ENCODE measurements around the gene MAST4.

Gene MAST4

GRCh38 chr5:66967102-66967501, 370.9 kb downstream of the MAST4 start:
- DNase-seq (ENCODE audit: low read depth), result no peak
- TF ChIP-seq, protein P1, sequence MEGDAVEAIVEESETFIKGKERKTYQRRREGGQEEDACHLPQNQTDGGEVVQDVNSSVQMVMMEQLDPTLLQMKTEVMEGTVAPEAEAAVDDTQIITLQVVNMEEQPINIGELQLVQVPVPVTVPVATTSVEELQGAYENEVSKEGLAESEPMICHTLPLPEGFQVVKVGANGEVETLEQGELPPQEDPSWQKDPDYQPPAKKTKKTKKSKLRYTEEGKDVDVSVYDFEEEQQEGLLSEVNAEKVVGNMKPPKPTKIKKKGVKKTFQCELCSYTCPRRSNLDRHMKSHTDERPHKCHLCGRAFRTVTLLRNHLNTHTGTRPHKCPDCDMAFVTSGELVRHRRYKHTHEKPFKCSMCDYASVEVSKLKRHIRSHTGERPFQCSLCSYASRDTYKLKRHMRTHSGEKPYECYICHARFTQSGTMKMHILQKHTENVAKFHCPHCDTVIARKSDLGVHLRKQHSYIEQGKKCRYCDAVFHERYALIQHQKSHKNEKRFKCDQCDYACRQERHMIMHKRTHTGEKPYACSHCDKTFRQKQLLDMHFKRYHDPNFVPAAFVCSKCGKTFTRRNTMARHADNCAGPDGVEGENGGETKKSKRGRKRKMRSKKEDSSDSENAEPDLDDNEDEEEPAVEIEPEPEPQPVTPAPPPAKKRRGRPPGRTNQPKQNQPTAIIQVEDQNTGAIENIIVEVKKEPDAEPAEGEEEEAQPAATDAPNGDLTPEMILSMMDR (IDR thresholded peaks at IDR 0.05; ENCODE audit: low read depth, low read length, missing control alignments), result no peak
- no peak overlapping the region for H3K4me3 ChIP-seq (ENCODE audit: low read depth, low read length)
- in situ Hi-C loops (cut with HindIII; ENCODE audit: low sequenced_read_pairs), result no loop called here

DNA sequence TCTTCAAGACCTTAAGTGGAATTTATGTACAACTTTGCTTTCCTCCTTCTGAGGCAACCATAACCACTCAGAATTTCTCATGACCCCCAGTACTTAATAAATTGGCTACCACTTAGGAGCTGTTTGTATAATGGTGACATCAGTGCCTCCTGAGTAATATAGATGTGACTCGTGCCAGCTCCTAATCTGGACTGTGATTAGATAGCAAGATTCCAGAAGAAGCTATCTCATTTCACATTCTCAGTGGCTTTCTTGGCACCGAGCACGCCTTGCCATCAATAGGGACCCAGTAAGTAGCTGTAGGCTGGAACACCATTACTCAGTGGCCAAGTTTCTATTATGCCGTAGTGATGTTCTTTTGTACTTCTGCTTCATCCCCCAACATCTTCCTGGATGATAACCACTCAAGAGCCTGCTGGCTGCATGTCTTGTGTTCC, 371.7 kb downstream of the MAST4 start:
- DNase-seq (ENCODE audit: low read depth), result no peak
- in situ Hi-C loops (cut with HindIII; ENCODE audit: low sequenced_read_pairs), result no loop called here
- TF ChIP-seq, protein P1 (IDR thresholded peaks at IDR 0.05; ENCODE audit: low read depth, low read length, missing control alignments), result no peak

DNA sequence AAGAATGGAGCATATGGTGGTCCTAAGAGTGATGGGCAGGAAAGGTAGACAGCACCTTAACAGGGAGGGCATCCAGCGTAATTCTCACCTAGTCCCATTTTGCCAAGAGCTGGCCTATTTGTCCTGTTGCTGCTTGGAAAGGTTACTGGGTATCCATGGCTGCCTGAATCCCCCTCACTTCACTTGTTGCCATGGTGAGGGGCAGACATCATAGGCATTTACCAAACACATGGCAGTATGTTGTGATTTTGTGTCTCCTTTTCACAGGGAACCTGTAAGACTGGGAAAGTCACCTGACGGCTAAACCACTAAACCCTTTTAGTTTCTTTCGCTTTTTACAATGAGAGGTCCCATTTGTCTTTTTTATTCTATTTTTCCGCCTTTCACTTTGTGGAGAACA, 373.3 kb downstream of the MAST4 start:
- in situ Hi-C loops (cut with HindIII; ENCODE audit: low sequenced_read_pairs), result no loop called here
- DNase-seq (ENCODE audit: low read depth), result no peak
- no peak overlapping the region for H3K4me3 ChIP-seq (ENCODE audit: low read depth, low read length)
- TF ChIP-seq, protein P1 (IDR thresholded peaks at IDR 0.05; ENCODE audit: low read depth, low read length, missing control alignments), result no peak

More for the DNA sequence above, 371.7 kb downstream of the MAST4 start:
- H3K4me3 ChIP-seq (ENCODE audit: low read depth, low read length), result no peak overlapping the region

GRCh38 chr5:66969963-66970362, 373.8 kb downstream of the MAST4 start:
- TF ChIP-seq, protein P1 (IDR thresholded peaks at IDR 0.05; ENCODE audit: low read depth, low read length, missing control alignments), result no peak
- in situ Hi-C loops (cut with HindIII; ENCODE audit: low sequenced_read_pairs), result no loop called here
- no peak for DNase-seq (ENCODE audit: low read depth)
- no peak overlapping the region for H3K4me3 ChIP-seq (ENCODE audit: low read depth, low read length)

GRCh38 chr5:66972004-66972403, 375.8 kb downstream of the MAST4 start:
- in situ Hi-C loops (cut with HindIII; ENCODE audit: low sequenced_read_pairs), result no loop called here
- H3K4me3 ChIP-seq (ENCODE audit: low read depth, low read length), result no peak overlapping the region
- no peak for DNase-seq (ENCODE audit: low read depth)
- TF ChIP-seq, protein P1 (IDR thresholded peaks at IDR 0.05; ENCODE audit: low read depth, low read length, missing control alignments), result no peak

DNA sequence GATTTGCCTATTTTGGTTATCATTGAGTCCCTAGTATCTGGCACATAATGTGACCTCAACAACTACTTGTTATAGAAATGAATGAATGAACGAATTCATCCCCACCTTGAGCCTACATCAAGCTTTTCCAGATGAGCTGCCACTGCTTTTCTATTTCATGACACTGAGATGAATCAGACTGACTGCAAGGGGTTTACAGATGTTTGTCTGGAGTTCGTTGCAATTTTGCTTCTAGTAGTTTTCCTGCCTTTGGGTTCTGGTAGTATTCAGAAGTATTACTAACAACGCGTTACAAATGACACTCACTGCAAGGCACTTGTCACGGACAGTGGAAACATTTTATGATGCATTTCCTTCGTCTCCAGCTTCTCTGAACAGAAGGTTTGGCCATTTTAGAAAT, 378.1 kb downstream of the MAST4 start:
- no peak for DNase-seq (ENCODE audit: low read depth)
- TF ChIP-seq, protein P1 (IDR thresholded peaks at IDR 0.05; ENCODE audit: low read depth, low read length, missing control alignments), result no peak
- in situ Hi-C loops (cut with HindIII; ENCODE audit: low sequenced_read_pairs), result no loop called here
- no peak overlapping the region for H3K4me3 ChIP-seq (ENCODE audit: low read depth, low read length)

DNA sequence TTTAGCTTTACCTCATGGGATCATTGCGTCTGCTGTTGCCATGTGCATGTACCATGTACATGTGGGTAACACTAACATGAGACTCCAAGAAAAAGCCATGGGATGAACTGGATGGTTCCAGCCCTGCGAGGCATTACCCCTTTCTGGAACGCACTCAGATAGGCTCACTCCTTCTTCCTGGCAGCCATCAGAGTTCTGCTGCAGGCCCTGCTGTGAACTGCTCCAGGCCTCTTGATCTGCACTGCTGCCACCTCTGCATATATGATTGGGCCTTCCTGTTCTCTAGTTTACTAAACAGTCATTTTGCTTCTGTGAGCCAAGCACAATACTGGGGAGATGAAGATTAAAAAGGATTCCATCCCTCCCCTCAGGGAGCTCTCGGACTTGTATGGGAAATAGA, 379.9 kb downstream of the MAST4 start:
- H3K4me3 ChIP-seq (ENCODE audit: low read depth, low read length), result no peak overlapping the region
- in situ Hi-C loops (cut with HindIII; ENCODE audit: low sequenced_read_pairs), result no loop called here
- DNase-seq (ENCODE audit: low read depth), result no peak
- TF ChIP-seq, protein P1 (IDR thresholded peaks at IDR 0.05; ENCODE audit: low read depth, low read length, missing control alignments), result no peak
